ELF-1 (cell line): ENCODE results near the gene AGAP2.

Experiments
- DNase-seq: peaks from one replicate; pipeline ENCODE4 v3.0.0-alpha.2; 2016; ENCODE audit warnings: low read depth, low spot score

AGAP2 gene

DNA sequence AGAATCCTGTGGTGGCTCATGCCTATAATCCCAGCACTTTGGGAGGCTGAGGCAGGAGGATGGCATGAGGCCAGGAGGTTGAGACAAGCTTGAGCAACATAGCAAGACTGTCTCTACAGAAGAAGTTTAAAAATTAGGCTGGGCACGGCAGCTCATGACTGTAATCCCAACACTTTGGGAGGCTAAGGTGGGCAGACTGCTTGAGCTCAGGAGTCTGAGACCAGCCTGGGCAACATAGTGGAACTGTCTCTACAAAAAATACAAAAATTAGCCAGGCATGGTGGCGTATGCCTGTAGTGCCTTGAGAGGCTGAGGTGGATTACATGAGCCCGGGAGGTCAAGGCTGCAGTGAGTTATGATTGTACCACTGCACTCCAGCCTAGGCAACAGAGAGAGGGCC, 29.3 kb upstream of the AGAP2 start:
- DNase-seq: no peak

- DNase-seq: no peak
Observed at GRCh38 chr12:57767305-57767698, 28.8 kb upstream of the AGAP2 start.

DNA sequence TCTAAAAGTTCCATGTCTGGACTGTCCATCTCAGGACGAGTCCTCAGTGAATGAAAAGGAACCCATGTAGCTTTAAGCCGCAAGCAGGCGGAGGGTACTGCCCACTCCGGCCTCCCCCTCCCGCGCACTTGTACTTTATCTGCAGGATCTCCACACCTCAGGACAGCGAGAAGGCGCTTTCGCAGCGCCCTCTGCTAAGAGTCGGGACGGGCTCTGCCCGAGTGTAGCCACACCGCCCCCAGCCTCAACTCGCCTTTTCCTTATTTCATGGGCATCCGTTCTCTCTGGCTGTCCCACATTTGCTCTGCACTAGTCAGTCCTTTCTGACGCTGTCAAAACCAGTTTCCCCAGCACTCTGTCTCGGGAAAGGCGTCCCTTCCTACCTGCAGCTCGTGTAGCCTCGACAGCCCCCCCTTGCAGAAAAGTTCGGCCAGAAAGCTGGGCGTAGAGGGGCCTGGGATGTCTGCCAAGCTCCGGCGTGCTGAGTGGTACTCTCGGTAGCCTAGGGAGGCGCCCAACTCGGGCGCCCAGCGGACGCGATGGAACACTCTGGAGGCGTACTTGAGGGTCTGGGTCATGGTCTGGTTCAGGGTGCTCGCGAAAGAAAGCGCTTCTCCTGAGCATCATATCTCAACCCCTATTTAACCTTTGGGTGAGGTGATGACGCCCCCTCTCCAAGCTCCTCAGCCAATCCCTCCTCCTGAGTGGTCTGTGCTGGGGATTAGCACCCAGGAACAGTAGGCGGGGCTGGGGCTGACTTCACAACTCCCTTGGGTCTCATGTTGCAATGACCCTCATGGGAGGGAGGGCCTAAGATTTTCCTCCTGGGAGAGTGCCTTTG, 28.1 kb upstream of the AGAP2 start, which contains the start of gene CYP27B1:
TSS of gene CYP27B1 (minus strand) at position 615 of the 841 bp plus-strand sequence. CDS start at position 578, 37 bp downstream.
- peak; percentile 41 for DNase-seq

DNA sequence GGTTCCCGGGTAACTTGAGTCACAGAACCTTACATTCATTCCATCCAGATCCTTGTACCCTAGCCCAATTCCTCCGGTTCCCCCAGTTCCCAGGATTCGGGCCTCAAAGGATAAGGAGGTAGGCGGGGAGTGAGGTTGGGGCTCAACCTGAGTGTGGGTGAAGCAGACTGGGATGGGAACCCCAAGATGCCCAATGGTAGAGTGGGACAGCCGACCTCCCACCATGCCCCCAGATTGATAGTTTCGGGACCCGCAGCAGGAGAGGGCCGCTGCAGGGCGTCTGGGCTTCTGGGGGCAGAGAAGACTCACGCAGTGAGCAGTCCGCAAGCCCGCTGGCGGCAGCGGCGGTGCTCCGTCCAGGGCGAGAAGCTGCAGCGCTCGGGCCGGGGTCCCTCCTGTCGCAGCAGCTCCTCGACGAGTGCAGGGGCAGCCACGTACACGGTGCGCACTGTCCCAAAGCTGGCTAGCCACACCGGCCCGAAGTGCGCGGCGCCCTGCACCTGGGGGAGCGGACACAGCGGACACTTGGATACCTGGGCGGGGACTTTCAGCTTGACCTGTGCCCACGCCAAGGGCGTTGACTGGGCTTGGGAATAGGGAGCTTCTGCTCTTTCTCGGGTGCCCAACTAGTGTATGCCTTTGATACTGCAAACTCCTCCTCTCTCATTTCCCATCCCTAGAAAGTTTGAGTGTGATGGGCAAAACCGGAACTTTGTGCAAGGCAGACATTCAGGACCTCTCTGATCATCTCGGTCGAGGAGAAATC, 27.3 kb upstream of the AGAP2 start:
- peak; percentile 21 for DNase-seq

- peak; percentile 75 for DNase-seq
Observed at GRCh38 chr12:57765003-57765697, 26.6 kb upstream of the AGAP2 start.

DNA sequence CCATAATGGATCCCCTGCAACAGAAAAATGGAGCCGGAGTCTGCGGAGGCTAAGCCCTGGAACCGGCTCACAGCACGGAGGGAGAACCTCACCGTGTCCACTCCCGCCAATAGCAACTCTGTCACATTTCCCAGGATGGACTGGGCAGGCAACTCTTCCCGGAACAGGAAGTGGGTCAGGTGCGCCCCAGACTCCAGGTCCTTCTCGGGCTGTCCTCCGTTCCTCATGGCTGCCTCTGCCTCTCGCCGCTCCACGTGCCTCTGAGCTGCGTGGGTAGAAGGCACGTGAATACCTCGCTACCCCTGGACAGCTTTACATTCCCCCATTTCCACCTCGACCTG, 26.1 kb upstream of the AGAP2 start:
- no peak for DNase-seq

GRCh38 chr12:57763881-57764661, 25.5 kb upstream of the AGAP2 start:
- no peak for DNase-seq

DNA sequence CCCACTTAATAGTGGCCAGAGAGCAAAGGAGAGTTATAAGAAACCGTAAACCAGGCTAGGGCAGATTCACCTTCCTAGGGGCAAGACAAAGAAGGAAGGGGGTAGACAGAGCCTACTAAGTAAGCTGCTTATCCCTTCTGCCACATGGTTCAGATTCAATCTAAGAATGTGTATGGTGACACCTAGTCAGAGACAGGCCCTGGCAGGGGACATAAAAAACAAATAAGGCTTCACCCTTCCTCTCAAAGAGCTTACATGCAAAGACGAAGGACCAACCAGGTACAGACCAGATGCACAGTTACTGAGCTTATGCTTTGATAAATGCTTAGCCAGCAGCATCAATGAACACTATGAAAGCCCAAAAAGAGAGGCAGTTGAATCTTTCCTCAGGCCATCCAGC, 23.9 kb upstream of the AGAP2 start:
- DNase-seq: no peak

- no peak for DNase-seq
Observed at GRCh38 chr12:57761391-57761998, 23.0 kb upstream of the AGAP2 start.

DNA sequence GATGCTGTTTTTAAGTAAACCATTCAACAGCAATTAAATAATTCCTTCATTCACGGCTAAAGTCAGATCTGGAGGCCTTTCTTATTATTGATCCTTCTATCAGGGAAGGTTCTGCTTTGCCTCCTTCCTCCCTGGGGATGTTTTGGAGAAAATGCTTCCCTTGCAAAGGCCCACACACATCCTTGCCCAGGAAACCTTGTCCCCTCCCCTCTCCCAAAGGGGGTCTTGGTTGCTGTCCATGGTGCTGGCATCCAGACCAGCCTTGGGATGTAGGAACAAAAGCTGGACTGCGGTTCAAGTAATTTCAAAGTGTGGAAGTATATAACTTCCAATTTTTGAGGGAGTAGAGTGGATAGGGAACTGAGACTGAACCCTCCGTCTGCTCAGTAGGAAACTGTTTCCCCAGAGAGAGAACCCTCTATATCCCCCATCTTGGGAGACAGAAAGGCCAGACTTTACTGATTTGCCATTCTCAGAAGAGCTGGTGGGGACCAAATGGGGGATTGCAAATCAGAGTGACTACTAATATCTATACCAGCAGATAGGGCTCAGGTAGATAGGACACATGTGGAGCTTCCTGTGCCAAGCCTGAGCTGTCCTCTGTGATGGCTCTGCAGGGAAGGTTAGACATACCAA, 21.9 kb upstream of the AGAP2 start:
- peak; percentile 27 for DNase-seq

- DNase-seq: no peak
Observed at GRCh38 chr12:57759360-57759980, 20.9 kb upstream of the AGAP2 start.

DNA sequence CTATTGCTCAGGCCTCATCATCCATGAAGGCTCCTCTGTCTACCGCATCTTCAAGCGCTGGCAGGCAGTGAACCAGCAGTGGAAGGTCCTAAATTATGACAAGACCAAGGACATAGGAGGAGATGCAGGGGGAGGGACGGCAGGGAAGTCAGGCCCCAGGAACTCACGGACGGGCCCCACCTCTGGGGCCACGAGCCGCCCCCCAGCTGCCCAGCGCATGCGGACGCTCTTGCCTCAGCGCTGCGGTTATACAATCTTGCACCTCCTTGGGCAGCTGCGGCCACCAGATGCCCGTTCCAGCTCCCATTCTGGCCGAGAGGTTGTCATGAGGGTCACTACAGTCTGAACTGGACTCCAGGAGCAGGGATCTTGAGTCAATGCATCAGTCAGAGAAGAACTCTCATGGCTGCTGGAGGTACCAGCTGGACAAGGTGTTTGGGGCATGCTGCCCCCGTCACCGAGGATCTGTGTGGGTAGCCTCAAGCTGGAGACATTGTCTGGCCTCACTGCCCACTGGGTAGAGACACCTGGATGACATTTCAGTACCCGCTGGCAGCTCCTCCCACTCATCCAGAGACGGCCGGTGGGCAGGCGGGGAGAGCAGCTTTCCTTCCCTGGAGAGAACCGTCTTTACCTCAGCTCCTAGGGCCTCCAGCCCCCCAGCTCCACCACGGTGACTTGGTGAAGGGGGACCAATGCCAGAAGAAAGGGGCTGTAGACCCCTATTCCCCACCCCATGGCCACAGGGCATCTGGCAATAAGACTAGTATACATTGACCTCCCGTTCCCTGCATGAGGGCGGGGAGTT, 20.2 kb upstream of the AGAP2 start:
- no peak for DNase-seq

DNA sequence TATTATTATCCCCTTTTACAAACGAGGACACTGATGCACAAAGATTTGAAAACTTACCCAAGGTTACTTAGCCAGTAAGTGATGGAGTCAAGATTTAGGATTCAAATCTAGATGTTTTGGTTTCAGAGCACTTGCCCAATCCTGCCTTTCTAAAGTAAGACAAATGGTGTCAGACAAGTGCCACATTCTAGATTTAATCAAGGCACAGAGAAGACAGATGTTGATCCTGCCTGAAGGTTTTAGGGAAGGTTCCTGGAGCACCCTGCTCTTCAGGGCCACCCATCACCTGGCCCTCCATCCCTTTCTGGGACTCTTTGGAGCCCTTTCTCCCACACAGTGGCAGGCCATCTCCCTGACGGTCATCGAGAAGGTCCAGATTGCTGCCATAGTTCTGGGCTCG, 19.2 kb upstream of the AGAP2 start:
- no peak for DNase-seq

- peak; percentile 78 for DNase-seq
Observed at GRCh38 chr12:57756406-57757341, 18.1 kb upstream of the AGAP2 start.

DNA sequence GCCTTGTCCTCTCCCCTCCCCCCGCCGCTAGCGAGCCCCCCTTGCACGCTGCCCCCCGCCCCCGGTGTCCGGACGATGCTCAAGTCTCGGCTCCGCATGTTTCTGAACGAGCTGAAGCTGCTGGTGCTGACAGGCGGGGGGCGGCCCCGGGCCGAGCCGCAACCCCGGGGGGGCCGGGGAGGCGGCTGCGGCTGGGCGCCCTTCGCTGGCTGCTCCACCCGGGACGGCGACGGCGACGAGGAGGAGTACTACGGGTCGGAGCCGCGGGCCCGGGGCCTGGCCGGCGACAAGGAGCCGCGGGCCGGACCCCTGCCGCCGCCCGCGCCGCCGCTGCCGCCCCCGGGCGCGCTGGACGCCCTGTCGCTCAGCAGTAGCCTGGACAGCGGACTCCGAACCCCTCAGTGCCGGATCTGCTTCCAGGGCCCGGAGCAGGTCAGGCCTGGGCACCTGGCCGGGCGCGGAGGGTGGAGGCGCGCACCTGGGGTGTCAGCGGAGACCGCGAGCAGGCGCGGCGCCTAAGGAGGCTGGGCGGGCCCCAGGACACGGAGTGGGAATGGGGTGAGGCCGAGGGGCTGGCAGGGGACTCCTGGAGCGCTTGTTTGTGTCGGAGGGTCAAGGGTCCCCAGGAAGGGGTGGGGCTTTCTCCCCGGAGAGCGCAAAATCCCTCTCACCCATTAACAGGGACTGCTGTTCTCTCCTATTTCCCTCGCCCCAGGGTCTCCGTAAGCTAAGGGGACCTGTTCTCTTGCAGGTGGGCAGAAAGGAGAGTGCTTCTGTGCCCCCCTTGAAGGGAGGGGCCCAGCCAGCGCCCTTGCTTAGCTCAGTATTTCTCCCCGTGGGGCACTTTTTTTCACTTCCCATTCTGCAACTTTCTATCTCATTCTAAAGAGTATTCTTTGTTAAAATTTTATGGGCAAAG, 17.2 kb upstream of the AGAP2 start:
- DNase-seq: peak; percentile 22

DNA sequence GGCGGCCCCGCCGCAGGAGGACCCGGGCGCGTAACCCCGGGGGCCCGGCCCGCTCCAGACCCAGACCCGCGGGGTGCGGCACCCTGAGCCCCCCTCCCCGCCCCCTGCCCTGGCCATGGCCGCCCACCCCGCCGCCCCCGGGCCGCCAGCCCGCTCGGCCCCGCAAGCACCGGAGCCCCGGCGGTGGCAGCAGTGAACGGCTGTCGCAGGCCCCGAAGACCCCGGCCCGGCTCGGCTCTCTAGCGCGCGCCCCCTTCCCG, 16.6 kb upstream of the AGAP2 start:
- no peak for DNase-seq

DNA sequence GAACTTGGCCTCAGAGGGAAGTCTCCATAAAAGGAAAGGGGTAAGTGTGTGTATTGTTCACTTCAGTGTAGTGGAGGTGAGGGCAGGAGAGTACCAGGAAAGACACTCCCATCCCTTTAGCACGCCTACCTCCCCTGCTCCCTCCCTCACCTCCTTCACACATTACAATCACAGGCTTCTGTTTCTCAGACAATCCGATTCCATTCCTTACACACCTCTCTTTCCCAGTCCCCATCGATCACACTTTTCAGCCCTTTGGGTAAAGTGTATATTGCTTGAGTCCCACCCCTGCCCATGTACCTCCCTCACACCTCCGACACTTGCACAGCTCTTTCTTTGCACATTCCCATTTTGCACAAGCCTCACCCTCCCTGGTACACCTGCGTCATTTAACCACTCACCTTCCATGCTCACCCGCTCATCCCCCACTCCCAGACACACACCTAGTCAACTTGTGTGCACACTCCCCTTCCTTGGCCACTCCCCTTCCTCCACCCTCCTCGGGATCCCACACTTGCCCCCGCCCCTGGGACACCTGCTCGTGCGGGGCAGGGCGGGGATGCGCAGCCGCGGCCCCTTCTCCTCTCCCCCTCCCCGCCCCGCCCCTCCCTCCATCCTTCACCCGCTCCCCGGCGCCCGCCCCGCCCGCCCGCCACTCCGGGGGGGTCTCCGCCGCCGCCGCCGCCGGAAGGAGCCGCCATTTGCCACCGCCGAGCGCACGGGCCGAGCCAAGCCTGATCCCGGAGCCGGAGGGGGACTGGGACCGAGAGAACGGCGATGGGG, 16.1 kb upstream of the AGAP2 start, which contains the start of gene MARCHF9:
TSS of gene MARCHF9 (plus strand) at position 693 of the 783 bp plus-strand sequence. CDS start 426 bp downstream, outside the sequence.
- DNase-seq: peak; percentile 37
